Activated CD8-positive, alpha-beta memory T cell treated with anti-CD3 and anti-CD28 coated beads for 4 hours (primary cell): ENCODE results near the gene SP3.

Source experiments
- DNase-seq, 2 donors: peaks; one replicate each; pipeline ENCODE4 v3.0.0-alpha.2; 2020; ENCODE audit warnings: low read depth in 2 of 2

Gene SP3

GRCh38 chr2:173996766-173997165 lies 31.6 kb upstream of the SP3 start:
- no peak for DNase-seq

GRCh38 chr2:173993459-173993858 lies 28.3 kb upstream of the SP3 start:
- no peak for DNase-seq

- no peak for DNase-seq
Observed at GRCh38 chr2:173991856-173992588, 26.8 kb upstream of the SP3 start.

- no peak for DNase-seq
Observed at GRCh38 chr2:173990970-173991819, 26.0 kb upstream of the SP3 start.

- no peak for DNase-seq
Observed at GRCh38 chr2:173990245-173990644, 25.1 kb upstream of the SP3 start.

- no peak for DNase-seq
Observed at GRCh38 chr2:173989884-173990215, 24.7 kb upstream of the SP3 start.

GRCh38 chr2:173989160-173989883 lies 24.1 kb upstream of the SP3 start:
- DNase-seq: no peak

GRCh38 chr2:173986805-173987204 lies 21.6 kb upstream of the SP3 start:
- DNase-seq: no peak

- DNase-seq: no peak
Observed at GRCh38 chr2:173985605-173985992, 20.4 kb upstream of the SP3 start.

GRCh38 chr2:173984866-173985604 lies 19.9 kb upstream of the SP3 start:
- DNase-seq: no peak

GRCh38 chr2:173983391-173983871 lies 18.3 kb upstream of the SP3 start:
- DNase-seq: no peak

GRCh38 chr2:173982918-173983317 lies 17.7 kb upstream of the SP3 start:
- DNase-seq: no peak

GRCh38 chr2:173982182-173982714 lies 17.1 kb upstream of the SP3 start:
- DNase-seq: no peak

GRCh38 chr2:173981520-173981919 lies 16.3 kb upstream of the SP3 start:
- no peak for DNase-seq

- no peak for DNase-seq
Observed at GRCh38 chr2:173979751-173980351, 14.7 kb upstream of the SP3 start.

- DNase-seq: no peak
Observed at GRCh38 chr2:173978447-173978846, 13.3 kb upstream of the SP3 start.

GRCh38 chr2:173972636-173973035 lies 7.5 kb upstream of the SP3 start:
- no peak for DNase-seq

GRCh38 chr2:173972165-173972564 lies 7.0 kb upstream of the SP3 start:
- no peak for DNase-seq

GRCh38 chr2:173970516-173970924 lies 5.3 kb upstream of the SP3 start:
- DNase-seq: no peak

GRCh38 chr2:173969886-173970285 lies 4.7 kb upstream of the SP3 start:
- DNase-seq: no peak

GRCh38 chr2:173968551-173968950 lies 3.4 kb upstream of the SP3 start:
- DNase-seq: no peak
